T-helper 17 cell (primary cell): ENCODE measurements around the gene TPM2. TPM values are rescaled to one million over a fixed set of nuclear protein-coding genes. Genes with fewer than 3 reads are reported as not detected.
A peak's percentile ranks its signal among the peaks of the same experiment; 100 is the strongest.
"Not testable (repeated sequence)": the region's sequence is repeated elsewhere in the genome, so short reads cannot be mapped to it uniquely, and the experiment has no call there.

ENCODE experiments used
- ATAC-seq: fragments of 150-1000 bp; cut with Tn5 transposase; 2 replicates; pipeline ENCODE4 v1.10.0; 2021; ENCODE audit warnings: mild to moderate bottlenecking, moderate library complexity
- DNase-seq, 3 donors: peaks; one replicate each; pipeline versions ENCODE4 v3.0.0 to v3.0.0-alpha.2; 2020 to 2021
- H3K9me3 ChIP-seq: one replicate; pipeline ENCODE4 v1.7.0; 2013; ENCODE audit warnings: low read length, mild to moderate bottlenecking; ENCODE audit not compliant: control insufficient read depth, poor library complexity, severe bottlenecking
- H3K27ac Mint-ChIP-seq: one replicate; pipeline ENCODE4 v1.8.0; 2022; ENCODE audit warnings: mild to moderate bottlenecking, moderate library complexity, mixed read lengths
- H3K27me3 Mint-ChIP-seq: one replicate; pipeline ENCODE4 v1.8.0; 2022; ENCODE audit warnings: mixed read lengths
- H3K36me3 Mint-ChIP-seq: one replicate; pipeline ENCODE4 v1.8.0; 2022; ENCODE audit warnings: low read depth, mixed read lengths
- H3K4me1 Mint-ChIP-seq: one replicate; pipeline ENCODE4 v1.8.0; 2022; ENCODE audit warnings: mild to moderate bottlenecking, mixed read lengths
- H3K4me3 Mint-ChIP-seq: one replicate; pipeline ENCODE4 v1.8.0; 2022; ENCODE audit warnings: mild to moderate bottlenecking, moderate library complexity, mixed read lengths
- total RNA-seq, 4 donors: library from RNA in 2 of 4; stranded (reverse) in 2 of 4; gene quantifications; one replicate each; pipeline ENCODE4 v1.2.3 and lab custom pipeline; 2022 to 2026

The TPM2 gene
- total RNA-seq, 2 donors from 2014 or later = 29.2 to 33.9 TPM

DNA sequence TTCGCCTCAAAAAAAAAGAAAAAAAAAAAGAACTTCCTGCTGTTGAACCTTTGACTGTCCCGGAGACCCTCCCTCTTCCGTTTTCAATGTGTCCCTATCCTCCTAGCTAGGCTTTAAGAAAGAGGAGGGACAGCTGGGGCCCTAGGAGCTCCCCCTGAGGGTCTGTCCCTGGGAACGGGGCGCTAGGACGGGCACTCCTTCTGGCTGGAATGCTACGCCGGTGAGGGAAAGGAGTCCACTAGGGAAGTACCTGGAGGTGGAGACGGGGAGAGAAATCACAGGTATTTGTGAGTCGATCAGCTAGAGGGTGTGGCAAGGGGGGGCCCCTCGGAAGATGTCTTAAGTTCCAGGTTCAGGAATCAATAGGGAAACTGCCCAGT lies 43.6 kb downstream of the TPM2 start:
- no peaks in the 10 kb centered on the region for H3K27me3 Mint-ChIP-seq
- no peak for DNase-seq
- H3K4me3 Mint-ChIP-seq = peak overlapping the region; percentile 98
- no peak for ATAC-seq
- H3K27ac Mint-ChIP-seq = peak overlapping the region; percentile 98
- peaks cover 4% of the 10 kb centered on the region for H3K36me3 Mint-ChIP-seq
- H3K9me3 ChIP-seq = no peaks in the 10 kb centered on the region
- H3K4me1 Mint-ChIP-seq = peaks cover 37% of the 10 kb centered on the region

DNA sequence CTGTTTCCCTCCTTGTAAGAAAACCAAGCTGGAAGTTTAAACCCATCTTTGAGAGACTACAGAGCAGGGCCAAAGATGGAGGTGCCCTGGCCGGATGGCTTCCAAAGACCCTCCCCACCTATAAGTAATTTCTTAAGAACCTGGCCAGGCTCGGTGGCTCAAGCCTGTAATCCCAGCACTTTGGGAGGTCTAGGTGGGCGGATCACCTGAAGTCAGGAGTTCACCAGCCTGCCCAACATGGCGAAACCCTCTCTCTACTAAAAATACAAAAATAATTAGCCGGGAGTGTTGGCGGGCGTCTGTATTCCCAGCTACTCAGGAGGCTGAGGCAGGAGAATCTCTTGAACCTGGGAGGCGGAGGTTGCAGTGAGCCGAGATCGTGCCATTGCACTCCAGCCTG lies 44.0 kb downstream of the TPM2 start:
- H3K4me1 Mint-ChIP-seq = peaks cover 33% of the 10 kb centered on the region
- H3K9me3 ChIP-seq, H3K27me3 Mint-ChIP-seq, H3K36me3 Mint-ChIP-seq, DNase-seq, ATAC-seq: not testable (repeated sequence)
- peak overlapping the region; percentile 98 for H3K27ac Mint-ChIP-seq
- H3K4me3 Mint-ChIP-seq = peak overlapping the region; percentile 98

DNA sequence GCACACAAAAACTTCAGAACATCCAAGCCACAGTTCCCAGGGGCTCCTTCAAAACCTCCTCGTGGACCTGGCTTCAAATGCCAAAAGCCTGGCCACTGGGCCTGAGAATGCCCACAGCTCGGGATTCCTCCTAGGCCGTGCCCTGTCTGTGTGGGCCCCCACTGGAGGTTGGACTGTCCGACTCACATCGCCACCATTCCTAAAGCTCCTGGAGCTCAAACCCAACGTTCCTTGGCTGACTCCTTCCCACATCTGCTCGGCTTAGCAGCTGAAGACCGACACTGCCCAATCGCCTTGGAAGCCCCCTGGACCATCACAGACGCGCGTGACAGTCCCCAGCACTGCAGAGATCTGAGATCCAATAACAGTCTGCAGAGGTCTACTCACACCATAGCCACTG lies 46.7 kb downstream of the TPM2 start:
- DNase-seq = no peak
- Mint-ChIP-seq H3K27me3 (no peaks in the 10 kb centered on the region), H3K36me3 (peaks cover 2% of the 10 kb centered on the region), H3K4me1 (peaks cover 28% of the 10 kb centered on the region), H3K27ac (no peak overlapping the region), H3K4me3 (no peak overlapping the region)
- no peaks in the 10 kb centered on the region for H3K9me3 ChIP-seq
- no peak for ATAC-seq

DNA sequence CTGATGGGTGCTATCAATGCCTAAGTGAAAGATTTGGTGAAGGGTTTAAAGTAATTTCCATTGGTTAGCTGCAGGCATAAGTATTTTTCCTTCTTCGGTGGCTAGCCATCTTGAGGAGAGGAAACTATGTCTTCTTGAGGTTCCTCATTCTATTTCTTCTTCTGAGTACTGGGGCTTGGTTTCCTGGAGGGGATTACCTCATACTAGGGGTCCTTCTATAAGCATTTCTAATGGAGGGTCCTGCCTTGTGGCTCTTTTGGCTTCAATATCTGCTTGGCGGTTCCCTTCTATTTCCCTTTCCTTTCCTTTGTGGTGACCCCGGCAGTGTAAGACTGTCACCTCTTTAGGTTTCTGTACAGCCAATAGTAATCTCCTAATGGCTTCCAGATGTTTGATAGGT lies 48.2 kb downstream of the TPM2 start:
- not testable (repeated sequence) for H3K36me3 Mint-ChIP-seq, H3K9me3 ChIP-seq, H3K4me3 Mint-ChIP-seq, H3K27me3 Mint-ChIP-seq, DNase-seq, ATAC-seq, H3K27ac Mint-ChIP-seq
- H3K4me1 Mint-ChIP-seq = peaks cover 31% of the 10 kb centered on the region

DNA sequence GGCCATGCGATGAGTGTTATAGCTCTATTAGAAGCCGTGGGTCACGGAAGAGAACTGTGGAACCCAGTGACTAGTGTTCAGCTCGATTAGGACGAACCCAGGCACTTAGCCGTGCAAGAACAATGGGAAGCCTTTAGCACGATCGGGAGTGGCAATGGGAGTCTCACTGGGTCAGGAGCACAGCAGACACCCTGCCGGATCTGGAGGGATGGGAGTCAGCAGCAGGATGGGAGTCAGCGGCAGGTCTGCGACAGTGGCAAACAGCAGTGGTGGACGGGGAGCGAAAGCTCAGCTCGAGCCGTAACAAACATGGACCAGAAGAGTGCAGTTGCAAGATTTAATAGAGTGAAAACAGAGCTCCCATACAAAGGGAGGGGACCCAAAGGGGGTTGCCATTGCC lies 49.3 kb downstream of the TPM2 start:
- peaks cover 29% of the 10 kb centered on the region for H3K4me1 Mint-ChIP-seq
- not testable (repeated sequence) for H3K36me3 Mint-ChIP-seq, H3K4me3 Mint-ChIP-seq, ATAC-seq, H3K27me3 Mint-ChIP-seq, H3K27ac Mint-ChIP-seq, H3K9me3 ChIP-seq, DNase-seq

DNA sequence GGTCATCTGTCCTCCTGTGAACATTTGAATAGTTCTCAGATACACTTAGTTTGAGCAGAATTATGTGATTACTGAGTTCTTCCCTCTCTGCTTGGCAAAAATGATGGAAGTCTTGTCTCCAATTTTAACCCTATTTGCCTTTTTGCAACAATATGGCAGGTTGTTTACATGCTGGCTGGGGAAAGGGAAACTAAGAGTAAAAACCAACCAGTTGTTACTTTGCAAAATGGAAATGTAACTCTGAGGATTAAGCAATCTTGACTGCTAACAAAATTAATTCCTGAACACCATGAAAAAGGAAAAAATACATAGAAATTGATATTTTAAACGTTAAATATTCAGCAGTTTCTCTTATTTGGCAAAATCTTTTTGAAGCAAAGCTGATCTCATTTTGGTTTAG lies 50.1 kb downstream of the TPM2 start:
- Mint-ChIP-seq H3K4me3 (no peak overlapping the region), H3K27me3 (no peaks in the 10 kb centered on the region), H3K27ac (no peak overlapping the region), H3K4me1 (peaks cover 32% of the 10 kb centered on the region), H3K36me3 (peaks cover 5% of the 10 kb centered on the region)
- ATAC-seq = no peak
- no peaks in the 10 kb centered on the region for H3K9me3 ChIP-seq
- DNase-seq = no peak

DNA sequence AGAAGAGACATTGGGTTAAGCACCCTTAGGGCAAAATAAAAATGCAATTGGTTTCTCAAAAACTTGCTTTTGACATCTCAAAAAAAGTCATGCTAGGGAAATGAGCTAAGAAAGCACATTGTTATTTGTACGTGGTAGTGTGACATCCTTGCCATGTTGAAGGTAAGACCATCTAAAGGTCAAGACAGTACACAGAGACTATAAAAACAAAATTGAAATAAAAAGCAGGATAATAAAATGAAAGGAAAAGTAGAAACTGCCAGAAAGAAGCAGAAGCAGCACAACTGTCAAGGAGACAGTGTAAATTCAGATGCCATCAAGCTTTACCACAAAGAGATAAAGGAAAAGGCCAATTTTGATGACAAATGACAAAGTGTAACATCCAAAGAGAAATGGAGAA lies 50.5 kb downstream of the TPM2 start:
- H3K9me3 ChIP-seq, H3K27me3 Mint-ChIP-seq, ATAC-seq, DNase-seq, H3K36me3 Mint-ChIP-seq, H3K27ac Mint-ChIP-seq, H3K4me3 Mint-ChIP-seq: not testable (repeated sequence)
- H3K4me1 Mint-ChIP-seq = peaks cover 33% of the 10 kb centered on the region

DNA sequence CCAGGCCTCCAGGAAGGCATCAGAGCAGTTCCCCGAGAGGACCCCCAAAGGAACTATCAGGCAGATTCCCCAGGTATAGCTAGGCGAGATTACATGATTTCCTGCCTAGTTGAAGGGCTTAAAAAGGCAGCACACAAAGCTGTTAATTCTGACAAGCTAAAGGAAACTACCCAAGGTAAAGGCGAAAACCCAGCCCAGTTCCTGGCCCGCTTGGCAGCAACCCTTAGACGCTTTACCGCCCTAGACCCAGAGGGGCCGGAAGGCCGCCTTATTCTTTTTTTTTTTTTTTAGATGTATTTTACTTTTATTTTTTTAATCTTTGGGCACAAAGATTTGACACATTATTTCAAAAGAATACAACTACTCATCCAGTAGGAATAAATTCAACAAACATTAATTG lies 51.0 kb downstream of the TPM2 start:
- not testable (repeated sequence) for H3K36me3 Mint-ChIP-seq, H3K9me3 ChIP-seq, H3K4me3 Mint-ChIP-seq, H3K27me3 Mint-ChIP-seq, DNase-seq
- ATAC-seq = peak; percentile 41
- H3K27ac Mint-ChIP-seq = peak overlapping the region; percentile 65
- peaks cover 33% of the 10 kb centered on the region for H3K4me1 Mint-ChIP-seq

DNA sequence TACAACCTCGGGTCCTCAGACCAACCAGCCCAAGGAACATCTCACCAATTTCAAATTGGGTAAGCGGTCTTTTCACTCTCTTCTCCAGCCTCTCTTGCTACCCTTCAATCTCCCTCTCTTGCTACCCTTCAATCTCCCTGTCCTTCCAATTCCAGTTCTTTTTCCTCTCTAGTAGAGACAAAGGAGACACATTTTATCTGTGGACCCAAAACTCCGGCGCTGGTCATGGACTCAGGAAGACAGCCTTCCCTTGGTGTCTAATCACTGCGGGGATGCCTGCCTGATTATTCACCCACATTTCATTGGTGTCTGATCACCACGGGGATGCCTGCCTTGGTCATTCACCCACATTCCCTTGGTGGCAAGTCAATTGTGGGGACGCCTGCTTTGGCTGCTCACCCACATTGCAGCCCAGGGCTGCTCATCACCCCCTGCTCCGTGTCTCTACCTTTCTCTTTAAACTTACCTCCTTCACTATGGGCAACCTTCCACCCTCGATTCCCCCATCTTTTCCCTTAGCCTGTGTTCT lies 52.2 kb downstream of the TPM2 start:
- H3K27me3 Mint-ChIP-seq, H3K9me3 ChIP-seq, H3K4me3 Mint-ChIP-seq, ATAC-seq, H3K36me3 Mint-ChIP-seq, DNase-seq: not testable (repeated sequence)
- Mint-ChIP-seq H3K4me1 (peaks cover 32% of the 10 kb centered on the region), H3K27ac (peak overlapping the region; percentile 65)

DNA sequence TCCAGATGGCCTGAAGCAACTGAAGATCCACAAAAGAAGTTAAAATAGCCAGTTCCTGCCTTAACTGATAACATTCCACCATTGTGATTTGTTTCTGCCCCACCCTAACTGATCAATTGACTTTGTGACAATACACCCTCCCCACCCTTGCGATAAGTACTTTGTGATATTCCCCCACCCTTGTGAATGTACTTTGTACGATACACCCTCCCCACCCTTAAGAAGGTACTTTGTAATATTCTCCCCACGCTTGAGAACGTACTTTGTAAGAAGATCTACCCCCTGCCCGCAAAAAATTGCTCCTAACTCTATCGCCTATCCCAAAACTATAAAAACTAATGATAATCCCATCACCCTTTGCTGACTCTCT lies 52.9 kb downstream of the TPM2 start:
- not testable (repeated sequence) for H3K36me3 Mint-ChIP-seq, H3K9me3 ChIP-seq, ATAC-seq, H3K27me3 Mint-ChIP-seq, DNase-seq, H3K4me3 Mint-ChIP-seq
- Mint-ChIP-seq H3K4me1 (peaks cover 32% of the 10 kb centered on the region), H3K27ac (peak overlapping the region; percentile 51)

DNA sequence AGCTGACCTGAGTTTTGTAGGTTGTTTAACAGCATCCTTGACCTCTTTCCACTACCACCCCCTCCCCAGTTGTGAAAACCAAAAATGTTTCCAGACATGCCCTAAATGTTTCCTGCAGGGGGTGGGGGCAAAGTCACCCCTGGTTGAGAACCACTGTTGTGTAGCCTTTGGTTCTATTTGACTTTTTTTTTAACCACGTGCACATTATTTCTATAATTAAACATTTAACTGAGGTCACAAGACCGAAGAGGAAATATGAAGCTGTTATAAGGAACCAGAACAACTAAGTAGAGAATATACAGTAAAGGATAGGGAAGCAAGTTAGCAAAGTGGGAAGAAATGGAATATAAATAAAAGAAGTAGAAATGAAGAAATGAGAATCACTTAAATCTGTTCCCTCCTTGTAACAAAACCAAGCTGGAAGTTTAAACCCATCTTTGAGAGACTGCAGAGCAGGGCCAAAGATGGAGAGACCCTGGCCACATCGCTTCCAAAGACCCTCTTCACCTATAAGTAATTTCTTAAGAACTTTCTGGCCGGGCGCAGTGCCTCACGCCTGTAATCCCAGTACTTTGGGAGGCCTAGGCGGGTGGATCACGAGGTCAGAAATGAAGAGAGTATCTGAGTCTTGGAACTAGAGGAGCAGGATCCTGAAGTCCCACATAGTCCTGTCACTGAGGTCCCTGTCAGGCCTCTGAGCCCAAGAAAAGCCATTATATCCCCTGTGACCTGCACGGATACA lies 53.4 kb downstream of the TPM2 start:
- peak overlapping the region; percentile 51 for H3K27ac Mint-ChIP-seq
- peaks cover 32% of the 10 kb centered on the region for H3K4me1 Mint-ChIP-seq
- peaks cover 6% of the 10 kb centered on the region for H3K36me3 Mint-ChIP-seq
- ATAC-seq = no peak
- H3K27me3 Mint-ChIP-seq = no peaks in the 10 kb centered on the region
- no peak for DNase-seq
- no peaks in the 10 kb centered on the region for H3K9me3 ChIP-seq
- no peak overlapping the region for H3K4me3 Mint-ChIP-seq

DNA sequence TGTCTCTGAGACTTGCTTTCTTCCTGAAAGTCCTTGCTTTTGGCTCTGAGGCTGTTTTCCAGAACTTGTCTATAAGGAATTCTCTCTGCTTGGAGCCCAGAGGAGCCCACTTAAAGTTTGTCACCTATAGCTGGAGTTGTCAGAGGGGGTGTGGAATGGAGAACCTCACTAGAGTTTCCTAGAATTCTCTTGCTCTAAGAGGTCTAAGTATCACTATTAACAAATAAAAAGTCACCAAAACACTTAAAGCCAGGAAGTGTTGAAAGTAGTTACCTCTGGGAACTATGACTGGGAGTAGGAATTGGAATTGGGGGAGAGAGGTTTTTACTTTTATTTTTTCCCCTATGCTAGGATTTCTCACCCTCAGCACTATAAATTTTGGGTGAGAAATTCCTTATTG lies 54.0 kb downstream of the TPM2 start:
- H3K4me1 Mint-ChIP-seq = peaks cover 32% of the 10 kb centered on the region
- ATAC-seq (no peak), DNase-seq (no peak)
- H3K4me3 Mint-ChIP-seq = no peak overlapping the region
- H3K27ac Mint-ChIP-seq = no peak overlapping the region
- H3K27me3 Mint-ChIP-seq = no peaks in the 10 kb centered on the region
- H3K36me3 Mint-ChIP-seq = peaks cover 6% of the 10 kb centered on the region
- H3K9me3 ChIP-seq = no peaks in the 10 kb centered on the region
